GM19193 (cell line): ENCODE data around the gene FOSL2.

ENCODE experiments used
- POLR2A ChIP-seq: IDR thresholded peaks from 4 replicates; pipeline ENCODE4 v1.6.1; 2011; ENCODE audit not compliant: insufficient read depth, insufficient read length; ENCODE audit errors: extremely low read depth

The FOSL2 gene

DNA sequence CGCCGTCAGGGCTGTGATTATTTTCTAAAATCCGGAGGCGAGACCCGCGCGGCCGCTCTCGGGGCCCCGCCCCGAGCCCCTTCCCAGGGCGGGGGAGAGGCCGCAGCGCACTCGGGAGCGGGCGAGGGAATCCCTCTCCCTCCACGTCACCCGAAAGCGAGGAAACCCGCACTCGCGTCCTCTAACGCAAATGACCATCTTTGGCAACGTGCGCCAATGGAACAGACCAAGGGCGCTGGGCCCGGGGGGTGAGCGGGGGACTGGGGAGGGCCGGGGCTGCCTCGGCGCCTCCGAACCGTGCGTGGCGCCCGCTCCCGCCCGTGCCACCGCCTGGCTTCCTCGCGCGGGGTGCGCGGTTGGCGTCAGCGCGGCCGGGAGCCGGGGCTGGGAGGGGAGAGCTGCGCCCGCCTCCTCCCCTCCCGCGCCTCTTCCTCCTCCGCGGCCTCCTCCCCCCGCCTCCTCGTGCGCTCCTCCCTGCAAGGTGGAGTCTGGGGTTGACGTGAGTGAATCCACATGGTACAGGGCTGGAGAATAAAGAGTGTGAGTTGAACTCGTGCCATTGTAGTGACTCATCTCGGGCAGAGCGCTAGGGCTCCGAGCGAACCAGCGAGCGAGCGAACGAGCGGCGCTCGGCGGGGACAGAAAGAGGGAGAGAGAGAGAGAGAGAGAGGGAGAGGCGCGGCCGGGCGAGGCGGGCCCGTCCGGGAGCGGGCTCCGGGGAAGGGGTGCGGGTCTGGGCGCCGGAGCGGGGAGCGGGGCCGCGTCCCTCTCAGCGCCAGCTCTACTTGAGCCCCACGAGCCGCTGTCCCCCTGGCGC lies at the start of gene FOSL2:
TSS of gene FOSL2 (plus strand) at position 562 of the 817 bp plus-strand sequence. CDS start 863 bp downstream, outside the sequence.
- TF ChIP-seq POLR2A = peak; percentile 76

DNA sequence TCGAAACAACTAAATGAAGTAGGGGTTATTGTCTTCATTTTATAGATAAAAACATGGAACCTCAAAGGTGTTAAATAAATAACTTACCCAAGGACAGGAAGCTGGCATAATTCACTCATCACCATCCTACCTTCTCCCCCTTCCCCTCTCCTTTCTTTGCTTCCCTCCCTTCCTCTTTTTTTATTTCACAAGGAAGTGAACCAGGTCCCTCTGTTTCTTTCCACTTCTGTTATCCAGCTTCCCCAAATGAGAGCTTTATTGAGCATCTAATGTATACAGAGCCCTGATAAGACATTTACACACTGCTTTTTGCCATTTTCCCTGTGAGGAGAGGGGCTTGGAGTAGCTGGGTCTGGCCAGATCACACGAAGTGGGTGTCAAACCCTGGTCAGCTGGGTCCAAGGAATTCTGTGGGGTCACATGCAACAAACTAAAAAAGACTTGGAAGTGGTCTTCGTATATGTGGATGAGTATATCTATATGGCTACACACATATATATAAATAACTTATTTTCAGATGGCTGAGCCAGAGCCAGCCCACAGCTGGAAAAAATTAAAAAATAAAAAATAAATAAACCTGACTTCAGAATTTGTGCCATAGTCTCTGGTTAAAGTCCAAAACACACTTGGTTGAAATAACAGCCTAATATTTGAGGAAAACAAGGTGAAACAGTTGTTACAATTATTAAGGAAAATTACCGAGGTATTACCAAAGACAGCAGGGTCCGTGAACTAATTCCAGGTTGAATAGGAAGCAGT lies 49.3 kb upstream of the FOSL2 start:
- TF ChIP-seq POLR2A = no peak

DNA sequence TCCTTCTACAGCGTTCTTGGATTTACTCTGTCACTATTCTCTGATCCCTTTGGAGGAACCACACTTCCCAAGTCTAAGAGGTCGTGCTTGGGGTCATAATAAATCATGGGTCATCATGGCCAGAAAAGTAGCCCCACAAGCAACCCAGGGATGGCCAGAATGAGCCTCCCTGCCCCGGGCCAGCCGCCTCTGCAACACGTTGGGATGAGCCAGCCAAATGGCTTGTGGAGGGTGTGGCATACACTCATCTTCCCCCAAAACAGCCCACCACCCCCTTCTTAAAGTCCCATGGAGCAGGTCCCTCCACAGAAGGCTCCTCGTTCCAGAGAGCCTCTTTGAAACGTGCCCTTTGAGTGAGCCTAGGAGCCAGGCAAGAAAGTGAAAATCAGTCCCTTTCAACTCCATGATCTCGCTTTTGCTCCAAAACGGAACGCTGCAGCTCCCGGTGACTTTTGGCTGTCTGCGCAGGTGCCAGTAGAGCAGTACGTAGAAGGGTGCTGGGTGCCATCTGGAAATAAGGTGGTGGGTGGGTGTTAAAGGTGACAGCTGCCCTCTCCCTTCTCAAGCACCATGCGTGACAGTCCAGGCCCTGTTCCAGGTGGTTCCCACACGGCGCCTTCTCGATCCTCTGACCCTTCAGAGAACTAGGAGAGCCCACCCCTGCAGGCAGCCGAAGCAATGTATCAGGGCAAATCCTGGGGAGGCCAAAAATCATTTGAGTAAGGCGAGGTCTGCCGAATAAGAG lies 48.5 kb upstream of the FOSL2 start:
- no peak for TF ChIP-seq POLR2A

DNA sequence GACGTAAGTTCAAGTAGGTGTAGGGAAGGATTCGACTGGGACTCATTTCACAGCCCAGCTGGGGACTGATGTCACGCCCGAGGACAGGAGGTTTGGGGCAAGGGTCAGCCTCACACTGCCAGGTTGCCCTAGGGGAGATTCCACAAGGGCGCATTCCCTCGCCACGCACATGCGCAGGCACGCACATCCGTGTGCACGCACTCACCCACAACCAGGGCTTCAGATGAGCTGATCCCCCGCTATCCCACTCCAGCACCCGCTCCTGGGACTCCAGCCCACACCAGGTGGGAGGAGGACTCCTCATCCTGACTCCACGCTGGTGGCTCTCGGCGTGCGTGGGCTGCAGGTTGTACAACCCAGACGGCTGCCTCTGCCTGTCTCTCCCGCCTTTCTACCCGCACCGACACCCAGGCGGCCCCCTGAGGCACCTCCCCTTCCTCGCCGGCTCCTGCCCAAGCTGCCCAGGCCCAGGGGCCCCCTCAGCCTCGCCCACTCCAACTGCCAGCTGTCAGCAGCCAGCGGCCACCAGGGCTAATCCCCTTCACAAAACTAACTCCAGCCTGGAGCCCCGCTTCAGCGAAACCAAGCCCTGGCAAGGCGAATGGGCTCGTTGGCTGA lies 47.8 kb upstream of the FOSL2 start:
- no peak for TF ChIP-seq POLR2A

DNA sequence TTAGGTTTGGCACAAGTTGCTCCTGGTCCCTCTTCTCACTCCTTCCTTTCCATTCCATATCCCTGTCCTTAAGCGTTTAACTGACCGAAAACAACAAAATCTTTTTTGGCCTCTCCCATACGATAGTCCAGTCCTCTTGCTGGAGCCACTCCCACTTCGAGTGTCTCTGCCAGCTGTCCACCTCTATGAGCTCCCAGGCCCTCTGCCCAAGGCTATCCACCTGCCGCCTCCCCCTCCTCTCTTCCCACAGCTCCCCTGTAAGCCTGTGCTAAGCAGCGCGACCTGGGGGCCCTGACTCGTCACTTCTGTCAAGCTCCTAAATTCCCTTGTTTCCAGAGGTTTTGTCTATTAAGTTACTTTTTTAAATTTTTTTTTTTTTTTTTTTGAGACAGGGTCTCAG lies 47.0 kb upstream of the FOSL2 start:
- no peak for TF ChIP-seq POLR2A

DNA sequence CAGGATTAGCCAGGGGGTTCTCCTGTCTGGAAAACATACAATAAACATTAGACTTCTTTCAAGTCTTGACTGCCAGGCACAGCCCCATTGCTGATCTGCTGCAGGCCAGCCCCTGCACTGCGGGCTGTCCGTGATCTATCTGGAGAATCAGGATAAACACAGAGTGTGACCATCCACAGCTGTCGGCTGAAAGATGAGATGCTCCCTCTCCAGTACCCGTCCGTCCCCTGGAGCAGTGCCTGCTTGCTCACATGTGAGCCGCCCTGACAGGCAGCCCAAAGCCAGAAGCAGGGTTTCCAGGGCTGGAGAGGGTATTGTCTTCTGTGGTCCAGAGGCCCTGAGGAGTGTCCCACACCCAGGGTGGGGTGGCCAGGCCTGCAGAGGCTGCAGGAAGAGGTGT lies 46.1 kb upstream of the FOSL2 start:
- no peak for TF ChIP-seq POLR2A

DNA sequence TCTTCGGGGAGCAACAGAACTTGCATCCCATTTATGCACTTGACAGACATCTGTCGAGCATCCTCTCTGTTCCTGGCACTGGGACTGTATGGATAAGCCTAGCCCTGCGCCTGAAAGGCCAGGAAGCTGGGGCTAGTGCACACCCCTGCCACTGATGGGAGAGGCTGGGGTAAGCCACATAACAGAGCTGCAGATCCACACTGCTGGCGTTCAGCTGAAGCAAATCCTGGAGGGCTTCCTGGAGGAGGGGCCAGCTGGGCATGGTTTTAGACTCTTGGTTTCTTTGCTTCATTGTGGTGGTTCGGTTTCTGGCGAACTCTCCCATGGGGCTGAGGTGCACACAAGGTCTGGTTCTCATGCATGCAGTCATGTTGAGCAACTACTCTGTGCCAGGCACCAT lies 45.5 kb upstream of the FOSL2 start:
- TF ChIP-seq POLR2A = no peak

DNA sequence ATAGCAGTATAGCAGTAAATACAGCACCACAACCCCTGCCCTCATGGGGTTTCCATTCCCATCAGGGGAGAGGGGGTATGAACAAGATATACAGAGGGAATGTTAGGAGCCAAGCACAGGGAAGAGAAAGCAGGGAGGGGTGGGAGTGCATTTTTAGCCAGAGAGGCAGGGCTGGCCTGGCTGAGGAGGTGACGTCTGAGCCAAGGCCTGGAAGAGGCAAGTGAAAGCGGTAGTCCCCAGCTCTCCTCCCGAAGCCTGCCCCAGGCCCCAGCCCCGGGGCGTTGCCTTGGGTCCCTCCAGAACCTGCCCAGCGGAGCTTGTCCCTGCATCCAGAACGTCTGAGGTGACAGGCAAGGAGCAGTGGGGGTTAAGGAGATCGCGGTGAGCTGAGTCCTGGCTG lies 45.1 kb upstream of the FOSL2 start:
- no peak for TF ChIP-seq POLR2A

DNA sequence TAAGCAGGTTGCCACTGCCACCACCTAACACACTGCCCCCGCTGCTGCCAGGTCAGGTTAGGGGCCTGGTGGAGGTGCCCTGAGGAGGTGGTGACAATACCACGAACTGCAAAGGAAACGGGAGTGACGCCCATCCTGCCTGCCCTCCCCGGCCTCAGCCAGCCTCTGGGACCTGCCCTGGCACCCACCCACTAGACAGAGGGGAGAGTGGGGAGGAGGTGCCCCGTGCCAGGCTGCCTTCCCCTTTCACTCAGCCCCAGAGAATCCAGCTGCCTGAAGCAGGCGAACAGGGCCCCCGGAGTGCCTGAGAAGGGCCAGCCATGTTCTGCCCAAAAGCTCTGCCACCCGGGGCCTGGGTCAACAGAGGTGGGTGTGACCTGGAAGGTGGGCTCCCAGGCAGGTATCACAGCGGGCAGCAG lies 44.5 kb upstream of the FOSL2 start:
- no peak for TF ChIP-seq POLR2A

DNA sequence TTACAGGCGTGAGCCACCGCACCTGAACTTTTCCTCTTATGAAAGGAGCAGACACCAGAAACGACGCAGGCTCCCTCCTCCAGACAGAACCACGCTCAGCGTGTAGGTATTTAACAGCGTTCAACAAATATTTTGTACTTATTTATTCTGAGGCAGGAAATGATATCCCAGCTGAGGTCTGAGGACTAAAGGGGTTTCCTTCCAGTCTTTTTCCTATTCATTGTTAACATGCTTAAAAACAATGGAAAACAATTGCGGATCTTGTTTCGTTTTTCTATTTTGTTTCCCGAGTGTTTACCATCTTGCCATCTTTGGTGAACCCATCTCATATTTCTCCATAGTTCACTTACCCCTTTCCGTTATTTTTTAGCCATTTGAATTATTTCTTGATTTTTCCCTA lies 43.7 kb upstream of the FOSL2 start:
- TF ChIP-seq POLR2A = no peak

DNA sequence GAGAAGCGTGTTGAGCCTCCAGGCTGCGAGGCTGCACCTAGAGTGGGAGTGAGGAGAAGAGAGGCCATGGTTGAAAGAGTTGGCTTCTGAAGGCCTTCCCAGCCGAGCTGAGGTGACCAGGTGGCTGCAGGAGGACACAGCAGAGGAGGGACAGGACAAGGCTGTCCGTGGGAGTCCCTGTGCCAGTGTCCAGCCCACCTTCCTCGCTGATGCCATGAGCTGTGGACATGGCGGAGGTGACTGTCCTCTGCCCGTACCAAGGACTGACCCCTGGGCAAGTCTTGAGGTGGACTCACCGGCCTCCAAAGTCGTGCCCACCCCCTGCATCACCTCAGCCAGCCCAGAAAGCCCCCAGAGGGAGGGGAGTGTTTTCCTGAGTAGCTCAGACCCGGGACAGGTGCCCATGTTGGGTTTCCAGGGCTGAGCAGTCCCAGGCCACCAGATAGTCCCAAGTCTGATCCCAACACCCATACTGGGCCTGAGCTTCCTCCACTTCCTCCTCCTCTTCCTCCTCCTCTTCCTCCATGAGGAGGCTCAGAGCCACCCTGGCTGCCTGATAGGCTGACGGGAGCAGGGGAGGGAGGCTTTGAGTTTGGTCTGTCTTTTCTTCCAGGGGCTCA lies 43.0 kb upstream of the FOSL2 start:
- no peak for TF ChIP-seq POLR2A

DNA sequence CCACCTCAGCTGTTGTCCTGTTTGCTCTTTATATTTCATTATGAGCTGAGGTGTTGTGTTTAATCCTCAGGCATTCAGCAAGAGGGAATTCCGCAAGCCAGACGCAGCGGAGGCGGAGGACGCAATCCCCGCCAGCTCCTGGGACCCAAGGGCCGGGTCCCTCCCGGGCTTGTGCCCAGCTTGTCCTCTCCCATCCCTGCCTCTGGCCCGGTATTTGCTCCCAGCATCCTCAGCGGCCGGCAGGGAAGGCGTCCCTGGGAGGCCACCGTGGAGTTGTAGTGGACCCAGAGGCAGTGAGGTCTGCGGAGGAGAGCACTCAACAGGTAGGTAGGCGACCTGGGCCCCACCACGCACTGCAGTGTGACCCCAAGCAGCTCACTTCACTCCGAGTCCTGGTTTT lies 42.5 kb upstream of the FOSL2 start:
- no peak for TF ChIP-seq POLR2A

DNA sequence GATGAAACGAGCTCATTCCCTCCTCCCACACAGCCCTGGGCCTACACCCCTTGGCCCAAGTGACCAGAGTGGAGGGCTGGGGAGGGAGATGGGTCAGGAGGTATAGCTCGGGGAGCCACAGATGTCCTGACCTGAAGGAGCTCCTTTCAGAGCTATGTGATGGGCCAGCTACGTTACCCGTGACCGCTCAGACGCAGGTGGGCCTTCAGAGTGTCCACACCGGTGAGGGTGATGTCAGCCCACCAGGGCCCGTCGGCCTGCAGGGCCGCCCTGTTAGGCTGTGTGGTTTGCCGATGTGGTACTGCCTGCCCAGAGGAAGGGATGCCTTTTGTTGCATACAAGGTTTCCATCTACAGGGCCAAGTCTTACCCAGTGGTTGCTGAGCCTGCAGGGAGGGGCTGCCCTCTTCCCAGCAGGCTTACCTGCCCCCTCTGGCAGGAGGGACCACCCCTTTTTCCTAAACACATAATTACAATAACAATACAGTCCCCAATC lies 41.8 kb upstream of the FOSL2 start:
- no peak for TF ChIP-seq POLR2A

DNA sequence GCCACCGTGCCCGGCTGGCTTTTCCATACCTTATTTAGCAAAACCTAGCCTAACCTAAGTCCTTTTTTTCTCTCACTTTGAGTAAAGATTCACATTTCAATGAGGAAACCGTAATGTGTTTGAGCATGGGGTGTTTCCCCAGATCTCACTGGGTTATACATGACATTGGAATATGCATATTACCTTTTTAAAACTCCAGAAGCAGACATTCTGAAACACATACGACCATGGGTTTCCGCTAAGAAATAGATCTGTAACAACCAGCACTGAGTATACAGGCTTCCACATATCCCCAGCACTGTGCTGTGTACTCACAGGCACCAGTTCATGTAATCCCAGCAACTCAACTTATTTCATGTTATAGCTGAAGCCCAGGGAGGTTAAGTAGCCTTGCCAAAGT lies 41.0 kb upstream of the FOSL2 start:
- TF ChIP-seq POLR2A = no peak

DNA sequence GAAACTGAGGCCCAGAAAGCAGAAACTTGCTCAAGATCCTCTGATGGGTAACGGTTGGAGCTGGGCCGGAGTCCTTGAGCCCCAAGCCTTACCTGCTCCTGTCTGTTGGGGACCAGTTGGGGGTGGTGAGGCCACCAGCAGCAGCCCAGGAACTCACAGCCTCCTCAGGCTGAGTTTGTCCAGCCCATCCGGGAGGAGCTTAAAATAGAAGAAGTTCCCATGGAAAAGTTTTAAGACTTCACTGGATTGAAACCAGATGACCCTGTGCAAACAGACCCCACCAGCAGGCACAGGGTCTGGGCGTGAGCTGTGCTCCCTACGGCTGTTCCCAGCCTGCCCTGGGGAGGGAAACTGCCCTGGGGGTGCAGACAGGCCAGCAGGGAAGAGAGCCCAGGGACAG lies 40.6 kb upstream of the FOSL2 start:
- no peak for TF ChIP-seq POLR2A

DNA sequence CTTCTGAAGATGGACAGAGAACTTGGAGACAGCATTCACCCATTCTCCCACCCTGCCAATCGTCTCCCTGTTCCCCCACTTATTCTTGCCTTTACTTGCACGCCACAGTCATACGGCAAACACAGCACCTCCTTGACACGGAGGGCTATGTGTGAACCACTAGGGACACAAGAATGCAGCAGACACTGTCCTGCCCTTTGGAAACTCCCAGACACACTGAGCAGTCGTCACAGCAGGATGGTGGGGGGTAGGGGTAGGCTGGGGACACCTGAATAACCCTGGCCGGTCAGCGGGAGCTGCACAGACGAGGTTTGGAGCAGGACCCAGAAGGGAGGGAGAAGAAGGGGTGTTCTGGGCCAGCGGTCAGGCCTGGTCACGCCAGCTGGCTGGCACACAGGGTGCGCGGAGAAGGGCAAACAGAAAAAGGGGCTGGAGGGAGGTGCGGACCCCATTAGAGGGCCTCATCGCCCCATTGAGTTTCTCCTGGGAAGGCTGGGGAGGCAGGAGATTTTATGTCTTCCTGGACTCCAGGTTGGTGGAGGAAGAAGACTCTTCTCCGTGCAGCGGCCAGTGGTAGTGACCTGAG lies 40.0 kb upstream of the FOSL2 start:
- TF ChIP-seq POLR2A = no peak
